Activated naive CD8-positive, alpha-beta T cell (primary cell): Measurements from ENCODE around the gene ARSG.

ENCODE experiments used
- H3K27ac Mint-ChIP-seq: one replicate; pipeline ENCODE4 v1.8.0; 2021; ENCODE audit warnings: mixed read lengths
- H3K27me3 Mint-ChIP-seq: one replicate; pipeline ENCODE4 v1.8.0; 2021; ENCODE audit warnings: mixed read lengths
- H3K36me3 Mint-ChIP-seq: one replicate; pipeline ENCODE4 v1.8.0; 2021; ENCODE audit warnings: mixed read lengths
- H3K4me1 Mint-ChIP-seq: one replicate; pipeline ENCODE4 v1.8.0; 2021; ENCODE audit warnings: low read depth, mixed read lengths
- H3K4me3 Mint-ChIP-seq: one replicate; pipeline ENCODE4 v1.8.0; 2021; ENCODE audit warnings: mild to moderate bottlenecking, mixed read lengths
- H3K9me3 Mint-ChIP-seq: one replicate; pipeline ENCODE4 v1.8.0; 2021; ENCODE audit warnings: low read depth, mixed read lengths

The ARSG gene

GRCh38 chr17:68418876-68419275 is 127.6 kb downstream of the ARSG start:
- no peak overlapping the region for H3K4me3 Mint-ChIP-seq
- no peaks in the 10 kb centered on the region for H3K9me3 Mint-ChIP-seq
- no peaks in the 10 kb centered on the region for H3K27me3 Mint-ChIP-seq
- H3K4me1 Mint-ChIP-seq = peaks cover 33% of the 10 kb centered on the region
- peaks cover 6% of the 10 kb centered on the region for H3K36me3 Mint-ChIP-seq
- no peak overlapping the region for H3K27ac Mint-ChIP-seq

- Mint-ChIP-seq H3K4me1 (peaks cover 21% of the 10 kb centered on the region), H3K36me3 (peaks cover 6% of the 10 kb centered on the region), H3K27ac (no peak overlapping the region), H3K27me3 (no peaks in the 10 kb centered on the region), H3K4me3 (no peak overlapping the region), H3K9me3 (no peaks in the 10 kb centered on the region)
Observed at GRCh38 chr17:68420065-68420464, 128.8 kb downstream of the ARSG start.

GRCh38 chr17:68421486-68421885 is 130.2 kb downstream of the ARSG start:
- peaks cover 6% of the 10 kb centered on the region for H3K36me3 Mint-ChIP-seq
- H3K27me3 Mint-ChIP-seq = no peaks in the 10 kb centered on the region
- no peak overlapping the region for H3K27ac Mint-ChIP-seq
- peaks cover 8% of the 10 kb centered on the region for H3K4me1 Mint-ChIP-seq
- H3K4me3 Mint-ChIP-seq = no peak overlapping the region
- H3K9me3 Mint-ChIP-seq = no peaks in the 10 kb centered on the region

GRCh38 chr17:68422821-68423220 is 131.5 kb downstream of the ARSG start:
- Mint-ChIP-seq H3K9me3 (no peaks in the 10 kb centered on the region), H3K27me3 (no peaks in the 10 kb centered on the region), H3K4me1 (peaks cover 3% of the 10 kb centered on the region), H3K4me3 (no peak overlapping the region), H3K27ac (no peak overlapping the region), H3K36me3 (peaks cover 4% of the 10 kb centered on the region)

GRCh38 chr17:68423251-68423650 is 132.0 kb downstream of the ARSG start:
- no peak overlapping the region for H3K27ac Mint-ChIP-seq
- peaks cover 4% of the 10 kb centered on the region for H3K36me3 Mint-ChIP-seq
- H3K4me3 Mint-ChIP-seq = no peak overlapping the region
- H3K27me3 Mint-ChIP-seq = no peaks in the 10 kb centered on the region
- no peaks in the 10 kb centered on the region for H3K4me1 Mint-ChIP-seq
- no peaks in the 10 kb centered on the region for H3K9me3 Mint-ChIP-seq

GRCh38 chr17:68424203-68424602 is 132.9 kb downstream of the ARSG start:
- Mint-ChIP-seq H3K36me3 (peaks cover 4% of the 10 kb centered on the region), H3K4me1 (no peaks in the 10 kb centered on the region), H3K27me3 (no peaks in the 10 kb centered on the region), H3K27ac (no peak overlapping the region), H3K9me3 (no peaks in the 10 kb centered on the region), H3K4me3 (no peak overlapping the region)

GRCh38 chr17:68424861-68425260 is 133.6 kb downstream of the ARSG start:
- Mint-ChIP-seq H3K27me3 (no peaks in the 10 kb centered on the region), H3K4me1 (no peaks in the 10 kb centered on the region), H3K4me3 (no peak overlapping the region), H3K36me3 (peaks cover 4% of the 10 kb centered on the region), H3K9me3 (no peaks in the 10 kb centered on the region), H3K27ac (no peak overlapping the region)

- Mint-ChIP-seq H3K36me3 (no peaks in the 10 kb centered on the region), H3K27me3 (no peaks in the 10 kb centered on the region)
Observed at GRCh38 chr17:68425979-68426378, 134.7 kb downstream of the ARSG start.

GRCh38 chr17:68427575-68427974 is 136.3 kb downstream of the ARSG start:
- no peak overlapping the region for H3K27ac Mint-ChIP-seq
- H3K36me3 Mint-ChIP-seq = no peaks in the 10 kb centered on the region
- peaks cover 9% of the 10 kb centered on the region for H3K4me1 Mint-ChIP-seq
- H3K9me3 Mint-ChIP-seq = no peaks in the 10 kb centered on the region
- no peak overlapping the region for H3K4me3 Mint-ChIP-seq
- no peaks in the 10 kb centered on the region for H3K27me3 Mint-ChIP-seq

More at GRCh38 chr17:68425979-68426378, 134.7 kb downstream of the ARSG start:
- Mint-ChIP-seq H3K4me3 (no peak overlapping the region), H3K4me1 (no peaks in the 10 kb centered on the region), H3K9me3 (no peaks in the 10 kb centered on the region), H3K27ac (no peak overlapping the region)

GRCh38 chr17:68428498-68429172 is 137.3 kb downstream of the ARSG start:
- Mint-ChIP-seq H3K36me3 (no peaks in the 10 kb centered on the region), H3K4me1 (peaks cover 9% of the 10 kb centered on the region), H3K4me3 (no peak overlapping the region), H3K9me3 (no peaks in the 10 kb centered on the region), H3K27ac (no peak overlapping the region), H3K27me3 (no peaks in the 10 kb centered on the region)

GRCh38 chr17:68429881-68430280 is 138.6 kb downstream of the ARSG start:
- Mint-ChIP-seq H3K27me3 (no peaks in the 10 kb centered on the region), H3K4me1 (peaks cover 9% of the 10 kb centered on the region), H3K4me3 (no peak overlapping the region), H3K27ac (no peak overlapping the region), H3K36me3 (no peaks in the 10 kb centered on the region), H3K9me3 (no peaks in the 10 kb centered on the region)

- Mint-ChIP-seq H3K4me1 (peaks cover 14% of the 10 kb centered on the region), H3K27ac (no peak overlapping the region), H3K4me3 (no peak overlapping the region), H3K36me3 (no peaks in the 10 kb centered on the region), H3K9me3 (no peaks in the 10 kb centered on the region), H3K27me3 (no peaks in the 10 kb centered on the region)
Observed at GRCh38 chr17:68431045-68431608, 139.8 kb downstream of the ARSG start.

- H3K9me3 Mint-ChIP-seq = no peaks in the 10 kb centered on the region
Observed at GRCh38 chr17:68431661-68432071, 140.4 kb downstream of the ARSG start.

GRCh38 chr17:68432086-68432864 is 141.0 kb downstream of the ARSG start:
- H3K36me3 Mint-ChIP-seq = no peaks in the 10 kb centered on the region
- peaks cover 25% of the 10 kb centered on the region for H3K4me1 Mint-ChIP-seq
- H3K27me3 Mint-ChIP-seq = no peaks in the 10 kb centered on the region
- no peak overlapping the region for H3K27ac Mint-ChIP-seq
- no peaks in the 10 kb centered on the region for H3K9me3 Mint-ChIP-seq
- no peak overlapping the region for H3K4me3 Mint-ChIP-seq

More at GRCh38 chr17:68431661-68432071, 140.4 kb downstream of the ARSG start:
- Mint-ChIP-seq H3K4me3 (no peak overlapping the region), H3K27ac (no peak overlapping the region), H3K4me1 (peaks cover 19% of the 10 kb centered on the region), H3K36me3 (no peaks in the 10 kb centered on the region), H3K27me3 (no peaks in the 10 kb centered on the region)

- Mint-ChIP-seq H3K36me3 (no peaks in the 10 kb centered on the region), H3K4me3 (no peak overlapping the region), H3K27ac (no peak overlapping the region), H3K4me1 (peaks cover 34% of the 10 kb centered on the region), H3K9me3 (no peaks in the 10 kb centered on the region), H3K27me3 (no peaks in the 10 kb centered on the region)
Observed at GRCh38 chr17:68433211-68433610, 141.9 kb downstream of the ARSG start.
